ENCODE data around the gene SLC25A11. TPM values are rescaled to one million over a fixed set of nuclear protein-coding genes. Genes with fewer than 3 reads are reported as not detected.

Gene SLC25A11
- polyA plus RNA-seq, 1 of the 3 experiments (the other 2 are of a cell fraction), result 82.8 TPM

DNA sequence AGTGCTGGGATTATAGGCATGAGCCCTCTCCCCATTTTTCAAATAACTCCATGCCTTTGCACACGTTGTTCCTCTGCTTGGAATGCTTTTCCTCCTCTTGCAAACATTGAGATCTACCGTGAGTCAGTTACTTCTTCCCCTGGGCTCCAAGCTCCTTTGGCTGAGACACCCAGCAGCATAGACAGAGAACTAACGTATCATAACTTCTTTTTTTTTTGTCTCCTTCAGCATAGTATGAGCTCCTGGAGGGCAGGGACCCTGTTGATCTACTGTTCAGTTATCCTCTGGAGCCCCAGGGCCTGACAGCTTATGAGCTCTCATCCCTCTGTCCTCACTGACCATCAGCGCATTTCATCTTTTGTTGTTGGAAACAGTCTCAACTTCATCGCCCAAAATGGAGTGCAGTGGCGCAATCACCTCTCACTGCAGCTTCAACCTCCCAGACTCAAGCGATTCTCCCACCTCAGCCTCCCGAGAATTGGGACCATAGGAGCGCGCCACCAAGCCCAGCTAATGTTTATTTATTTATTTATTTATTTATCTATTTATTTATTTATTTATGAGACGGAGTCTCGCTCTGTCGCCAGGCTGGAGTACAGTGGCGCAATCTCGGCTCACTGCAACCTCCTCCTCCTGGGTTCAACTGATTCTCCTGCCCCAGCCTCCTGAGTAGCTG, 25.6 kb upstream of the SLC25A11 start:
- ChIA-PET POLR2A (interaction anchor here (3.6 to 4.2 kb wide), 2 partner anchors 13 to 18 kb away, joined by 32 to 56 read pairs; partner anchors contain the start of genes ENO3 and PFN1), CTCF (interaction anchor here (0.5 to 3.0 kb wide), 4 partner anchors 8 to 56 kb away, joined by 3 to 20 read pairs (median 8); partner anchors contain the start of gene ENO3)
- peaks cover under 1 to 20% of the 10 kb centered on the region in 2 experiments for H3K36me3 ChIP-seq (replicated peaks in 1 of 2; ENCODE audit: control insufficient read depth in 1 of 2, insufficient read depth in 2 of 2, low read length in 1 of 2)
- 97% methylated on average over 15 of the region's 15 CpGs for WGBS (ENCODE audit: low lambda C conversion rate)
- TF ChIP-seq EP300 (IDR thresholded peaks at IDR 0.05; ENCODE audit: borderline replicate concordance in 1 of 2, low read depth in 1 of 2, low read length in 1 of 2), result no peak
- no peaks in the 10 kb centered on the region for H3K27me3 ChIP-seq (ENCODE audit: insufficient read depth)
- peaks cover 46% of the 10 kb centered on the region for H3K79me2 ChIP-seq (ENCODE audit: insufficient read depth)
- no peaks in the 10 kb centered on the region for H3K9me2 ChIP-seq
- peaks cover 16 to 24% of the 10 kb centered on the region in 2 experiments; a peak in 3 of 4 replicates for H3K4me1 ChIP-seq (ENCODE audit: control insufficient read depth in 1 of 2, insufficient read depth in 2 of 2, low read depth in 1 of 2, low read length in 1 of 2)
- H4K20me1 ChIP-seq (ENCODE audit: insufficient read depth), result no peaks in the 10 kb centered on the region
- no peaks in the 10 kb centered on the region for H3K9me3 ChIP-seq
- no peak overlapping the region for H3K4me2 ChIP-seq
- no peak overlapping the region for H2AFZ ChIP-seq (ENCODE audit: low read depth)
- no peak overlapping the region for H3K9ac ChIP-seq
- H3F3A ChIP-seq (replicated peaks; ENCODE audit: insufficient read depth), result peaks cover 24% of the 10 kb centered on the region
- H3K27ac ChIP-seq (ENCODE audit: low read depth in 2 of 2, low read length in 1 of 2), result no peak overlapping the region; a peak in 1 of 4 replicates
- no peak for DNase-seq
- H3K4me3 ChIP-seq (ENCODE audit: low read depth in 2 of 2, low read length in 1 of 2), result no peak overlapping the region

DNA sequence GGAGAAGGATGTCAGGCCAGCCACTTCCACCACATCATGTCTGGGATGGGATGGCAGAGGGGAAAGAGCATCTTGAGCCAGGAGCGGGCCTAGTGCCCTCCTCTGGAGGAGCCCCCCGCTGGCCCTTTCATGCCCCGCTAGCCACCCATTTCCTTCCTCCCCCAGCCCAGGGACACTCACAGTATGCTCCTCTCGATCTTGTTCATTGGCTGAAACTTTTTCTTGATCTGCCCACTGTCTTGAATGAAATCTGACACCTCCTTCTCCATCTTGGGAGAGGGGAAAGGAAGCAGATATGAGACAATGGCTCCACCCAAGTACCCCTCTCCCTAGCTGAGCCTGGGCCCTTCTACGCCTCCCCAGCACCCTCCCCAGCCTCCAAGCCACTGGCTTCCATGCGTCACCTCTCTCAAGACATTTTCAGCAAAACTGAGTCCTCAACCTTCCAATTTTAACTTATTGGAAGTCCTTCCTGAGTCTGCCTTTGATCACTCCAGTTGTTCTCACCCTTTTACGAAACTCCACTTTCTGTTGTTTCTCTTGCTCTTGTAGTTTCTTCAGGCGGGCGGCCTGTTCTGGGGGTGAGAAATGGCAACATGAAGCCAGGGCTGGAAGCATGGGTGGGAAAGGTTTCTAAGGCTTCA, 20.6 kb upstream of the SLC25A11 start:
- CTCF ChIA-PET, result no interaction called here
- Histone ChIP-seq H3K9me3 (no peaks in the 10 kb centered on the region), H3K79me2 (ENCODE audit: insufficient read depth) (peaks cover 13% of the 10 kb centered on the region; the same call in 1 of the 2 replicates), H3K9me2 (no peaks in the 10 kb centered on the region), H3K4me3 (ENCODE audit: low read depth in 2 of 2, low read length in 1 of 2) (no peak overlapping the region), H3K36me3 (replicated peaks in 1 of 2; ENCODE audit: control insufficient read depth in 1 of 2, insufficient read depth in 2 of 2, low read length in 1 of 2) (peaks cover 4 to 17% of the 10 kb centered on the region in 2 experiments), H3K4me1 (ENCODE audit: control insufficient read depth in 1 of 2, insufficient read depth in 2 of 2, low read depth in 1 of 2, low read length in 1 of 2) (peaks cover 0 to under 1% of the 10 kb centered on the region in 2 experiments; a peak in 1 of 4 replicates), H2AFZ (ENCODE audit: low read depth) (no peak overlapping the region), H3K9ac (no peak overlapping the region), H4K20me1 (ENCODE audit: insufficient read depth) (no peaks in the 10 kb centered on the region), H3K27me3 (ENCODE audit: insufficient read depth) (no peaks in the 10 kb centered on the region), H3K27ac (ENCODE audit: low read depth in 2 of 2, low read length in 1 of 2) (no peak overlapping the region), H3F3A (replicated peaks; ENCODE audit: insufficient read depth) (peaks cover 13% of the 10 kb centered on the region), H3K4me2 (no peak overlapping the region)
- TF ChIP-seq, protein P1, sequence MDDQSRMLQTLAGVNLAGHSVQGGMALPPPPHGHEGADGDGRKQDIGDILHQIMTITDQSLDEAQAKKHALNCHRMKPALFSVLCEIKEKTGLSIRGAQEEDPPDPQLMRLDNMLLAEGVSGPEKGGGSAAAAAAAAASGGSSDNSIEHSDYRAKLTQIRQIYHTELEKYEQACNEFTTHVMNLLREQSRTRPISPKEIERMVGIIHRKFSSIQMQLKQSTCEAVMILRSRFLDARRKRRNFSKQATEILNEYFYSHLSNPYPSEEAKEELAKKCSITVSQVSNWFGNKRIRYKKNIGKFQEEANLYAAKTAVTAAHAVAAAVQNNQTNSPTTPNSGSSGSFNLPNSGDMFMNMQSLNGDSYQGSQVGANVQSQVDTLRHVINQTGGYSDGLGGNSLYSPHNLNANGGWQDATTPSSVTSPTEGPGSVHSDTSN (IDR thresholded peaks at IDR 0.05), result no peak
- TF ChIP-seq RCOR1 (IDR thresholded peaks at IDR 0.05; ENCODE audit: low read length), result no peak
- TF ChIP-seq, protein P2, sequence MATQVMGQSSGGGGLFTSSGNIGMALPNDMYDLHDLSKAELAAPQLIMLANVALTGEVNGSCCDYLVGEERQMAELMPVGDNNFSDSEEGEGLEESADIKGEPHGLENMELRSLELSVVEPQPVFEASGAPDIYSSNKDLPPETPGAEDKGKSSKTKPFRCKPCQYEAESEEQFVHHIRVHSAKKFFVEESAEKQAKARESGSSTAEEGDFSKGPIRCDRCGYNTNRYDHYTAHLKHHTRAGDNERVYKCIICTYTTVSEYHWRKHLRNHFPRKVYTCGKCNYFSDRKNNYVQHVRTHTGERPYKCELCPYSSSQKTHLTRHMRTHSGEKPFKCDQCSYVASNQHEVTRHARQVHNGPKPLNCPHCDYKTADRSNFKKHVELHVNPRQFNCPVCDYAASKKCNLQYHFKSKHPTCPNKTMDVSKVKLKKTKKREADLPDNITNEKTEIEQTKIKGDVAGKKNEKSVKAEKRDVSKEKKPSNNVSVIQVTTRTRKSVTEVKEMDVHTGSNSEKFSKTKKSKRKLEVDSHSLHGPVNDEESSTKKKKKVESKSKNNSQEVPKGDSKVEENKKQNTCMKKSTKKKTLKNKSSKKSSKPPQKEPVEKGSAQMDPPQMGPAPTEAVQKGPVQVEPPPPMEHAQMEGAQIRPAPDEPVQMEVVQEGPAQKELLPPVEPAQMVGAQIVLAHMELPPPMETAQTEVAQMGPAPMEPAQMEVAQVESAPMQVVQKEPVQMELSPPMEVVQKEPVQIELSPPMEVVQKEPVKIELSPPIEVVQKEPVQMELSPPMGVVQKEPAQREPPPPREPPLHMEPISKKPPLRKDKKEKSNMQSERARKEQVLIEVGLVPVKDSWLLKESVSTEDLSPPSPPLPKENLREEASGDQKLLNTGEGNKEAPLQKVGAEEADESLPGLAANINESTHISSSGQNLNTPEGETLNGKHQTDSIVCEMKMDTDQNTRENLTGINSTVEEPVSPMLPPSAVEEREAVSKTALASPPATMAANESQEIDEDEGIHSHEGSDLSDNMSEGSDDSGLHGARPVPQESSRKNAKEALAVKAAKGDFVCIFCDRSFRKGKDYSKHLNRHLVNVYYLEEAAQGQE (IDR thresholded peaks at IDR 0.05; ENCODE audit: low read depth, low read length), result no peak
- TF ChIP-seq FOXM1 (IDR thresholded peaks at IDR 0.05; ENCODE audit: low read depth), result no peak
- TF ChIP-seq FOSL2 (IDR thresholded peaks at IDR 0.05; ENCODE audit: borderline replicate concordance, low read depth), result no peak
- no peak for TF ChIP-seq MXI1 (IDR thresholded peaks at IDR 0.05; ENCODE audit: low read depth, low read length)
- TF ChIP-seq EZH2phosphoT487 (IDR thresholded peaks at IDR 0.05; ENCODE audit: borderline replicate concordance, low read depth), result no peak
- no peak for TF ChIP-seq RFX5 (IDR thresholded peaks at IDR 0.05; ENCODE audit: low read length)
- TF ChIP-seq TEAD4 (IDR thresholded peaks at IDR 0.05; ENCODE audit: borderline replicate concordance, insufficient read depth), result no peak
- TF ChIP-seq SIN3A (IDR thresholded peaks at IDR 0.05; ENCODE audit: borderline replicate concordance, low read depth, low read length), result no peak
- TF ChIP-seq, protein P3, sequence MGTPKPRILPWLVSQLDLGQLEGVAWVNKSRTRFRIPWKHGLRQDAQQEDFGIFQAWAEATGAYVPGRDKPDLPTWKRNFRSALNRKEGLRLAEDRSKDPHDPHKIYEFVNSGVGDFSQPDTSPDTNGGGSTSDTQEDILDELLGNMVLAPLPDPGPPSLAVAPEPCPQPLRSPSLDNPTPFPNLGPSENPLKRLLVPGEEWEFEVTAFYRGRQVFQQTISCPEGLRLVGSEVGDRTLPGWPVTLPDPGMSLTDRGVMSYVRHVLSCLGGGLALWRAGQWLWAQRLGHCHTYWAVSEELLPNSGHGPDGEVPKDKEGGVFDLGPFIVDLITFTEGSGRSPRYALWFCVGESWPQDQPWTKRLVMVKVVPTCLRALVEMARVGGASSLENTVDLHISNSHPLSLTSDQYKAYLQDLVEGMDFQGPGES (IDR thresholded peaks at IDR 0.05; ENCODE audit: low read depth, low read length), result no peak
- TF ChIP-seq, protein P4, sequence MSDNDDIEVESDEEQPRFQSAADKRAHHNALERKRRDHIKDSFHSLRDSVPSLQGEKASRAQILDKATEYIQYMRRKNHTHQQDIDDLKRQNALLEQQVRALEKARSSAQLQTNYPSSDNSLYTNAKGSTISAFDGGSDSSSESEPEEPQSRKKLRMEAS (IDR thresholded peaks at IDR 0.05; ENCODE audit: low read depth), result no peak
- no peak for TF ChIP-seq POLR2AphosphoS5 (IDR thresholded peaks at IDR 0.05; ENCODE audit: low read depth, low read length)
- 92% methylated on average over 9 of the region's 9 CpGs for WGBS (ENCODE audit: low lambda C conversion rate)
- no peak for DNase-seq
- POLR2A ChIA-PET, result no interaction called here
